ENCODE results near the gene SPAG16. TPM values are rescaled to one million over a fixed set of nuclear protein-coding genes. Genes with fewer than 3 reads are reported as not detected.

Gene SPAG16
- total and polyA plus RNA-seq, 3 experiments from 2014 or later, result 7.7 to 15.3 (median 8.2) TPM

- Histone ChIP-seq H3K4me3 (ENCODE audit: low read length) (no peak overlapping the region), H3K27ac (ENCODE audit: low read depth, low read length) (no peak overlapping the region), H3K36me3 (ENCODE audit: insufficient read depth, low read length) (no peaks in the 10 kb centered on the region), H3K9me3 (ENCODE audit: low read length) (no peaks in the 10 kb centered on the region), H3K4me1 (ENCODE audit: insufficient read depth, low read length) (no peaks in the 10 kb centered on the region), H3K27me3 (ENCODE audit: insufficient read depth, low read length, poor library complexity, severe bottlenecking) (no peaks in the 10 kb centered on the region)
- Mint-ChIP-seq H3K36me3 (no peaks in the 10 kb centered on the region), H3K9me3 (peaks cover 0 to 9% (median 0%) of the 10 kb centered on the region in 5 donors), H3K4me3 (no peak overlapping the region), H3K27me3 (no peaks in the 10 kb centered on the region), H3K4me1 (no peaks in the 10 kb centered on the region), H3K27ac (no peak overlapping the region)
- ChIA-PET POLR2A (no interaction called here), CTCF (no interaction called here)
- no peak for DNase-seq
These were observed 473.3 kb downstream of the SPAG16 start for GRCh38 chr2:213757525-213757924.

GRCh38 chr2:213763354-213763753 is 479.1 kb downstream of the SPAG16 start:
- Histone ChIP-seq H3K36me3 (ENCODE audit: insufficient read depth, low read length) (no peaks in the 10 kb centered on the region), H3K4me1 (ENCODE audit: insufficient read depth, low read length) (no peaks in the 10 kb centered on the region), H3K27ac (ENCODE audit: low read depth, low read length) (no peak overlapping the region), H3K9me3 (ENCODE audit: low read length) (no peaks in the 10 kb centered on the region), H3K4me3 (ENCODE audit: low read length) (no peak overlapping the region), H3K27me3 (ENCODE audit: insufficient read depth, low read length, poor library complexity, severe bottlenecking) (no peaks in the 10 kb centered on the region)
- Mint-ChIP-seq H3K27ac (no peak overlapping the region), H3K9me3 (peaks cover 0 to 9% (median 0%) of the 10 kb centered on the region in 5 donors), H3K36me3 (no peaks in the 10 kb centered on the region), H3K4me1 (no peaks in the 10 kb centered on the region), H3K27me3 (no peaks in the 10 kb centered on the region), H3K4me3 (no peak overlapping the region)
- DNase-seq, result no peak
- ChIA-PET CTCF (no interaction called here), POLR2A (no interaction called here)

DNA sequence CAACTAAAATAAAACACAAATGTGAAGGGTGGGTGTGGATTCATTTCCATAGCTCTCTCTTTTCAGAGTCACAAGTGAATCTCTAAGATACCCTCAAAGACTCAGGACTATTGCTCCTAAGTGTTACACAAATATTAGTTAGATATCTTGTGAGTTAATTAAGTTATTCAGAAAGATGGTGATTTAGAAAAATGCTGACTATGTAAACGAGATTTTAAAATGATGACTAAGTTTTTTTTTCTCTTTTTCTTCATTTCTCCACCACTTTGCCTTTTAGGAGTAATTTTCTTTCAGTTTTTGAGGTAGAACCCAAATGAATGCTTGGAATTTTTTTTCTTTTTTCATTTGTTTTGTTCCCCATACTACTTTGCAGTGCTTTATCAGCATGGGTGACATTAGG is 479.7 kb downstream of the SPAG16 start:
- POLR2A ChIA-PET, result no interaction called here
- Mint-ChIP-seq H3K27me3 (no peaks in the 10 kb centered on the region), H3K9me3 (peaks cover 0 to 4% (median 0%) of the 10 kb centered on the region in 5 donors), H3K4me3 (no peak overlapping the region), H3K27ac (no peak overlapping the region), H3K4me1 (no peaks in the 10 kb centered on the region), H3K36me3 (no peaks in the 10 kb centered on the region)
- Histone ChIP-seq H3K4me3 (ENCODE audit: low read length) (no peak overlapping the region), H3K4me1 (ENCODE audit: insufficient read depth, low read length) (no peaks in the 10 kb centered on the region), H3K27ac (ENCODE audit: low read depth, low read length) (no peak overlapping the region), H3K27me3 (ENCODE audit: insufficient read depth, low read length, poor library complexity, severe bottlenecking) (no peaks in the 10 kb centered on the region), H3K36me3 (ENCODE audit: insufficient read depth, low read length) (no peaks in the 10 kb centered on the region), H3K9me3 (ENCODE audit: low read length) (no peaks in the 10 kb centered on the region)
- CTCF ChIA-PET, result no interaction called here
- DNase-seq, result no peak

GRCh38 chr2:213764849-213765248 is 480.6 kb downstream of the SPAG16 start:
- Histone ChIP-seq H3K36me3 (ENCODE audit: insufficient read depth, low read length) (no peaks in the 10 kb centered on the region), H3K4me1 (ENCODE audit: insufficient read depth, low read length) (no peaks in the 10 kb centered on the region), H3K4me3 (ENCODE audit: low read length) (no peak overlapping the region), H3K27ac (ENCODE audit: low read depth, low read length) (no peak overlapping the region), H3K9me3 (ENCODE audit: low read length) (no peaks in the 10 kb centered on the region), H3K27me3 (ENCODE audit: insufficient read depth, low read length, poor library complexity, severe bottlenecking) (no peaks in the 10 kb centered on the region)
- CTCF ChIA-PET, result no interaction called here
- no peaks in the 10 kb centered on the region for H3K27me3 Mint-ChIP-seq
- POLR2A ChIA-PET, result no interaction called here
- peaks cover 0 to 4% (median 0%) of the 10 kb centered on the region in 5 donors for H3K9me3 Mint-ChIP-seq
- H3K4me1 Mint-ChIP-seq, result no peaks in the 10 kb centered on the region
- no peaks in the 10 kb centered on the region for H3K36me3 Mint-ChIP-seq
- H3K4me3 Mint-ChIP-seq, result no peak overlapping the region
- H3K27ac Mint-ChIP-seq, result no peak overlapping the region
- no peak for DNase-seq

DNA sequence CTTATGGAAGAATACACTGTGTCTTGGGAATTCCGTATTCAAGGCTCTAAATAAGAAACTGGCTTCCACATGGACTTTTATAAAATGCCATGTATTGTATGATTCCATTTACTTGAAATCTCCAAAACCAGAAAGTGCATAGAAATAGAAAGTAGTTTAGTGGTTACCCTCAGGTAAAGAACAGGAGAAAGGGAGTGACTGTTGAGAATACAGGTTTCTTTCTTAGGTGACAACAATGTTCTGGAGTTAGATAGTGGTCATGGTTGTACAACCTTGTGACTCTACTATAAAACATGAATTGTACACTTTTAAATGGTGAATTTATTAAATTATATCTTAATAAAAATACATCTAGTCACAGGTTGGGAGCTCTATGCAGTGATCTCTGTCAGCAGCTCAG is 481.8 kb downstream of the SPAG16 start:
- peaks cover 0 to 4% (median 0%) of the 10 kb centered on the region in 5 donors for H3K9me3 Mint-ChIP-seq
- DNase-seq, result no peak
- H3K4me3 Mint-ChIP-seq, result no peak overlapping the region
- Histone ChIP-seq H3K36me3 (ENCODE audit: insufficient read depth, low read length) (no peaks in the 10 kb centered on the region), H3K27me3 (ENCODE audit: insufficient read depth, low read length, poor library complexity, severe bottlenecking) (no peaks in the 10 kb centered on the region), H3K4me3 (ENCODE audit: low read length) (no peak overlapping the region), H3K27ac (ENCODE audit: low read depth, low read length) (no peak overlapping the region), H3K9me3 (ENCODE audit: low read length) (no peaks in the 10 kb centered on the region), H3K4me1 (ENCODE audit: insufficient read depth, low read length) (no peaks in the 10 kb centered on the region)
- POLR2A ChIA-PET, result no interaction called here
- H3K27ac Mint-ChIP-seq, result no peak overlapping the region
- no peaks in the 10 kb centered on the region for H3K36me3 Mint-ChIP-seq
- CTCF ChIA-PET, result no interaction called here
- no peaks in the 10 kb centered on the region for H3K27me3 Mint-ChIP-seq
- no peaks in the 10 kb centered on the region for H3K4me1 Mint-ChIP-seq

GRCh38 chr2:213766465-213766901 is 482.2 kb downstream of the SPAG16 start:
- Histone ChIP-seq H3K27me3 (ENCODE audit: insufficient read depth, low read length, poor library complexity, severe bottlenecking) (no peaks in the 10 kb centered on the region), H3K9me3 (ENCODE audit: low read length) (no peaks in the 10 kb centered on the region), H3K36me3 (ENCODE audit: insufficient read depth, low read length) (no peaks in the 10 kb centered on the region), H3K4me3 (ENCODE audit: low read length) (no peak overlapping the region), H3K4me1 (ENCODE audit: insufficient read depth, low read length) (no peaks in the 10 kb centered on the region), H3K27ac (ENCODE audit: low read depth, low read length) (no peak overlapping the region)
- ChIA-PET CTCF (no interaction called here), POLR2A (no interaction called here)
- no peak overlapping the region for H3K27ac Mint-ChIP-seq
- peaks cover 0 to 4% (median 0%) of the 10 kb centered on the region in 5 donors for H3K9me3 Mint-ChIP-seq
- H3K27me3 Mint-ChIP-seq, result no peaks in the 10 kb centered on the region
- no peaks in the 10 kb centered on the region for H3K4me1 Mint-ChIP-seq
- H3K4me3 Mint-ChIP-seq, result peak overlapping the region in 1 of 7 donors; percentile 52
- no peaks in the 10 kb centered on the region for H3K36me3 Mint-ChIP-seq
- no peak for DNase-seq

DNA sequence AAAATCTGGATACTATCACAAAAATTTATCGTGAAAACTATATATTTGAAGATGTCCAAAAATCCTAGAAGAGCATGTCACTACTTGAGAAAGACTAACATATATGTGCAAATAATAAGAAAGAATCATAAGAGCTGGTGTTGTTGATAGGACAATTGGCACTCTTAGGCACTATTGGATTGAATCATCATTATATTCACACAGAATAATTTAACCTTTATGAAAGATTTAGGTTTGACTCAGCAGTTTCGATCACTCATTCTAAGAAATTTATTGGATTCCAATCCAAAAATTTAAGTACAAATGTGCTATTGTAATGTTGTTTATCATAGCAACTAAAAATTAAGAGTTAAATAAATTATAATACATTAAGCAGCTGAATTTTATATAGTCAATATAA is 503.6 kb downstream of the SPAG16 start:
- no peaks in the 10 kb centered on the region for H3K36me3 Mint-ChIP-seq
- no peaks in the 10 kb centered on the region for H3K36me3 ChIP-seq (ENCODE audit: insufficient read depth, low read length)
- H3K27me3 ChIP-seq (ENCODE audit: insufficient read depth, low read length, poor library complexity, severe bottlenecking), result no peaks in the 10 kb centered on the region
- H3K9me3 Mint-ChIP-seq, result peaks cover 0 to 4% (median 0%) of the 10 kb centered on the region in 5 donors
- ChIA-PET POLR2A (no interaction called here), CTCF (no interaction called here)
- no peaks in the 10 kb centered on the region for H3K9me3 ChIP-seq (ENCODE audit: low read length)
- H3K27ac Mint-ChIP-seq, result no peak overlapping the region
- H3K4me1 Mint-ChIP-seq, result no peaks in the 10 kb centered on the region
- no peak overlapping the region for H3K27ac ChIP-seq (ENCODE audit: low read depth, low read length)
- H3K4me3 ChIP-seq (ENCODE audit: low read length), result no peak overlapping the region
- H3K4me1 ChIP-seq (ENCODE audit: insufficient read depth, low read length), result no peaks in the 10 kb centered on the region
- no peak for DNase-seq
- no peak overlapping the region for H3K4me3 Mint-ChIP-seq
- peaks cover 0 to 1% of the 10 kb centered on the region in 2 donors for H3K27me3 Mint-ChIP-seq

DNA sequence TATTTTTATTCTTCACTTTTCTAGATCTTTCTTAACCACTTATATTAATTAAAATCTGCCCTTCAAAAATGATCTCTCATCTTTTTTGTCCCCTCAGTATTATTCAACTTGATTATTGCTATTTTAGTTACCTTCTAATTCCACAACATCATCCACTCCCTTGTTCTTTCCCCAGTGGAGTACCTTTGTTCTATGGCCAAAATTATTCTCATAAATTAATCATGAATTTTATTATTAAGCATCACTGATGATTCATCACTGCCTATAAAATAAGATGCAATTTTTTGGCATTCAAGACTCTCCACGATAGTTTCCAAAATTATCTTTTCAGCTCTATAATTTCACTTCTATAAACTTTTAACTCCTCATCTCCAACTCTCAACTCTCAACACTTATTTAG is 505.7 kb downstream of the SPAG16 start:
- Mint-ChIP-seq H3K36me3 (no peaks in the 10 kb centered on the region), H3K4me1 (no peaks in the 10 kb centered on the region), H3K27ac (no peak overlapping the region), H3K4me3 (no peak overlapping the region), H3K27me3 (peaks cover 0 to 1% of the 10 kb centered on the region in 2 donors), H3K9me3 (peaks cover 0 to 4% (median 0%) of the 10 kb centered on the region in 5 donors)
- Histone ChIP-seq H3K27me3 (ENCODE audit: insufficient read depth, low read length, poor library complexity, severe bottlenecking) (no peaks in the 10 kb centered on the region), H3K36me3 (ENCODE audit: insufficient read depth, low read length) (no peaks in the 10 kb centered on the region), H3K27ac (ENCODE audit: low read depth, low read length) (no peak overlapping the region), H3K4me1 (ENCODE audit: insufficient read depth, low read length) (no peaks in the 10 kb centered on the region), H3K9me3 (ENCODE audit: low read length) (no peaks in the 10 kb centered on the region), H3K4me3 (ENCODE audit: low read length) (no peak overlapping the region)
- ChIA-PET POLR2A (no interaction called here), CTCF (no interaction called here)
- no peak for DNase-seq

- Histone ChIP-seq H3K4me1 (ENCODE audit: insufficient read depth, low read length) (no peaks in the 10 kb centered on the region), H3K4me3 (ENCODE audit: low read length) (no peak overlapping the region), H3K27me3 (ENCODE audit: insufficient read depth, low read length, poor library complexity, severe bottlenecking) (no peaks in the 10 kb centered on the region), H3K36me3 (ENCODE audit: insufficient read depth, low read length) (no peaks in the 10 kb centered on the region), H3K9me3 (ENCODE audit: low read length) (no peaks in the 10 kb centered on the region), H3K27ac (ENCODE audit: low read depth, low read length) (no peak overlapping the region)
- POLR2A ChIA-PET, result no interaction called here
- Mint-ChIP-seq H3K27ac (no peak overlapping the region), H3K4me1 (no peaks in the 10 kb centered on the region), H3K36me3 (no peaks in the 10 kb centered on the region), H3K27me3 (peaks cover 0 to 1% of the 10 kb centered on the region in 2 donors), H3K9me3 (peaks cover 0 to 4% (median 0%) of the 10 kb centered on the region in 5 donors), H3K4me3 (no peak overlapping the region)
- CTCF ChIA-PET, result no interaction called here
- DNase-seq, result no peak
These were observed 507.8 kb downstream of the SPAG16 start for GRCh38 chr2:213792045-213792444.

Measured in CD8-positive, alpha-beta memory T cell (primary cell).